ENCODE results near the gene PAK1IP1.
A peak's percentile ranks its signal among the peaks of the same experiment; 100 is the strongest.
"Not testable (repeated sequence)": the region's sequence is repeated elsewhere in the genome, so short reads cannot be mapped to it uniquely, and the experiment has no call there.

Gene PAK1IP1, protein sequence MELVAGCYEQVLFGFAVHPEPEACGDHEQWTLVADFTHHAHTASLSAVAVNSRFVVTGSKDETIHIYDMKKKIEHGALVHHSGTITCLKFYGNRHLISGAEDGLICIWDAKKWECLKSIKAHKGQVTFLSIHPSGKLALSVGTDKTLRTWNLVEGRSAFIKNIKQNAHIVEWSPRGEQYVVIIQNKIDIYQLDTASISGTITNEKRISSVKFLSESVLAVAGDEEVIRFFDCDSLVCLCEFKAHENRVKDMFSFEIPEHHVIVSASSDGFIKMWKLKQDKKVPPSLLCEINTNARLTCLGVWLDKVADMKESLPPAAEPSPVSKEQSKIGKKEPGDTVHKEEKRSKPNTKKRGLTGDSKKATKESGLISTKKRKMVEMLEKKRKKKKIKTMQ

DNA sequence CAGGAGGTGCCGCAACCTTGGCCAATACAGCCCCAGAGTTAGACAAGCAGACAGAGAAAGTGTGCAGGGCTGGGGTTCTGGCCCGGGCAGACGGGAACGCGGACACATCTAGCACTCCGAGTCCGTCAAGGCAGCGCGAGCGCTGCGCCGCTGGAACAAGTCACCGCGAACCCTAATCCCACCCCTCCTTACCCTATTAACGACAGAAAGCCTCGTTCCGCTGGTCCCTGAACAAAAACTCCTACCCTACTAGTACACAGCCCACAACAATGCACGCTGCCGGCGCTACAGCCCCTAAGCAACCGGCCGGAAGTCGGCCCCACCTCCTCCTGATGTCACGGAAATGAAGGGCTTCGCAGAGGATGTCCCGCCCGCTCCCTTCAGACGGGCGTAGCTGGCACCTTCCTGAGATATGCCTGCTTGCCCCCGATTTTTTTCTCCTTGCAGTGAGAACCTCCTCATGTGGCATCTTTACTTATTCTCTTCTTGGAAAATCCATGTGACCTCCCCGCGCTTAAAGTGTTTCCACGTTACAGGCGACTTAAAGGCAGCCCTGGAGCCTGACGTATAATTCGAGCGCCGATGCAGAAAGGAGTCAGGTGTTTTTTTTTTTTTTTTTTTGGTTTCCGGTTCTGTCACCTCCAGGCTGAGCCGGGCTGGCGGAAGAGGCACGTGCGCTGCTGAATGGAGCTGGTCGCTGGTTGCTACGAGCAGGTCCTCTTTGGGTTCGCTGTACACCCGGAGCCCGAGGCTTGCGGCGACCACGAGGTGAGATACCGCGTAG, at the start of gene PAK1IP1, which contains the start of gene C6orf52:
PAK1IP1 (plus strand) TSS at position 671 of the 784 bp plus-strand sequence; CDS start at position 685, 14 bp downstream.
C6orf52 (minus strand) TSS at position 315 of the 784 bp plus-strand sequence. CDS start 7,066 bp downstream, outside the sequence.
- DNase-seq (ENCODE audit: low read depth, low spot score): peak; percentile 87

DNA sequence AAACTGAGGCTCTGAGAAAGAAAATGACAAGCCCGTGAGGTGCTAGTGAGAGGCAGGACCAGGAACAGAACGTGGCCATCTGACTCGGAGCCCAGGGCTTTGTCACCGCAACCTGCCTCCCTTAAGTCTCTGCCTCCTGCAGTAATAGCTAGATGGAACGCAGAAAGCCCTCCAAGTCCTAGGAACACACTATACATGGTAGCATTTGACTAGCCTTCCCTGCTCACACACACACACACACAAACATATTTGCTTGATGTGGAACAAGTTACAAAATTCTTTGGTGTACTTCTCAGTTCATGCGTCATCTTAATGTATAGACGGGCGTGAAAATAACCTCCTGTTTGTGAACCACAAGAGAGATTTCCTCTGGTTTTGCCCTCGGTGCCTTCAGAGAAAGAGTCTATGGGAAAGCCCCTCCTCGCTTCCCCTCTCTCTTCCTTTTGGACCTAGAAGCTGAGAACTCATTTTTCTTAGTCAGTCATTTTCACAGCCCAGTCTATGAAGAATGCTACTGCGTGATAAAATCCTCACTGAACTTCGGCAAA, 39.2 kb upstream of the PAK1IP1 start:
- DNase-seq (ENCODE audit: low read depth, low spot score): no peak

DNA sequence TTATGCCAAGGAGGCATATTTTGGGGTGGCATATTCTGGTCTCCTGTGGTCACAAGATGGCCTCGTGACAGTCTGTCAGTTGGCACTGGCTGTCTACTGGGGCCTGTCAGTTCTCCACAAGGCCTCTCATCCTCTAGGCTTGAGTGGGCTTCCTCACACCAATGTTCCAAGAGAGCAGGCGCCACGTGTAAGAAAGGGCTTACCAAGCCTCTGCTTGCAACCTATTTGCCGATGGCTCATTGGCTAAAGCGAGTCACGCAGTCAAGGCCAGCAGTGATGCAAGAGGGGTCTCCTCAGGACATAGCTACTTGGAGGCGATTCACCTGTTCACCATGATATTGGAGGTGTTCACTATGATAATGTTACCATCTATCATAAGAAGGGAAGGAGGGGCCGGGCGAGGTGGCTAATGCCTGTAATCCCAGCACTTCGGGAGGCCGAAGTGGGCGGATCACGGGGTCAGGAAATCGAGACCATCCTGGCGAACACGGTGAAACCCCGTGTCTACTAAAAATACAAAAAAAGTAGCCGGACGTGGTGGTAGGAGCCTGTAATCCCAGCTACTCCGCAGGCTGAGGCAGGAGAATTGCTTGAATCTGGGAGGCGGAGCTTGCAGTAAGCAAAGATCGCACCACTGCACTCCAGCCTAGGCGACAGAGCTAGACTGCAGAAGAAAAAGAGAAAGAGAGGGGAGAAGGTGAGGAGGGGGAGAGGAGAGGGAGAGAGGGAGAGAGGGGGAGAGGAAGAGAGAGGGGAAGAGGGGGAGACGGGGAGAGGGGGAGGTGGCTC, 35.7 kb upstream of the PAK1IP1 start:
- no peak for DNase-seq (ENCODE audit: low read depth, low spot score)

DNA sequence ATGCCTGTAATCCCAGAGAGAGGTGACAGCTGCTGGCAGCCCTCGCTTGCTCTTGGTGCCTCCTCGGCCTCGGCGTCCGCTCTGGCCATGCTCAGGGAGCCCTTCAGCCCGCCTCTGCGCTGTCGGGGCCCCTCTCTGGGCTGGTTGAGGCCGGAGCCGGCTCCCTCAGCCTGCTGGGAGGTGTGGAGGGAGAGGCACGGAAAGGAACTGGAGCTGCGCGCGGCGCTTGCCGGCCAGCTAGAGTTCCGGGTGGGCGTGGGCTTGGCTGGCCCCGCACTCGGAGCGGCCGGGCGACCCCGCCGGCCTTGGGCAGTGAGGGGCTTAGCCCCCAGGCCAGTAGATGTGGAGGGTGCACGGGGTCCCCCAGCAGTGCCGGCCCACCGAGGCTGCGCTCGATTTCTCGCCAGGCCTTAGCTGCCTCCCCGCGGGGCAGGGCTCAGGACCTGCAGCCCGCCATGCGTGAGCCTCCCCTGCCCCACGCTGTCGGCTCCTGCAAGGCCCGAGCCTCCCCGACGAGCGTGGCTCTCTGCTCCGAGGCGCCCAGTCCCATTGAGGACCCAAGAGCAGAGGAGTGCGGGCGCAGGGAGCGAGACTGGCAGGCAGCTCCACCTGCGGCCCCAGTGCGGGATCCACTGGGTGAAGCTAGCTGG, 34.9 kb upstream of the PAK1IP1 start:
- DNase-seq (ENCODE audit: low read depth, low spot score): no peak

DNA sequence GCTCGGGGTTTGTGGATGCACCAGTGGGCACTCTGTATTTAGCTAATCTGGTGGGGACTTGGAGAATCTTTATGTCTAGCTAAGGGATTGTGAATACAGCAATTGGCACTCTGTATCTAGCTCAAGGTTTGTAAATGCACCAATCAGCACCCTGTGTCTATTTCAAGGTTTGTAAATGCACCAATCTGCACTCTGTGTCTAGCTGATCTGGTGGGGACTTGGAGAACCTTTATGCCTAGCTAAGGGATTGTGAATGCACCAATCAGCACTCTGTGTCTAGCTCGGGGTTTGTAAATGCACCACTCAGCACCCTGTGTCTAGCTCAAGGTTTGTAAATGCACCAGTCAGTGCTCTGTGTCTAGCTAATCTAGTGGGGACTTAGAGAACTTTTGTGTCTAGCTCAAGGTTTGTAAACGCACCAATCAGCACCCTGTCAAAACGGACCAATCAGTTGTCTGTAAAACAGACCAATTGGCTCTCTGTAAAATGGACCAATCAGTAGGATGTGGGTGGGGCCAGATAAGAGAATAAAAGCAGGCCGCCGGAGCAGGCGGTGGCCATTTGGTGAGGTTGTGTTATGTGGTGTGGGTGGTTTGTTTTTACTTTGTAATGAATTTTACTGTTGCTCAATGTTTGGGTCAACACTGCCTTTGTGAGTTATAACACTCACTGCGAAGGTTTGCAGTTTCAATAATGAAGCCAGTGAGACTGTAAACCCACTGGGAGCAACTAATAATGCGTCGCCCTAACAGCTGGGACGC, 34.2 kb upstream of the PAK1IP1 start:
- DNase-seq (ENCODE audit: low read depth, low spot score): not testable (repeated sequence)

DNA sequence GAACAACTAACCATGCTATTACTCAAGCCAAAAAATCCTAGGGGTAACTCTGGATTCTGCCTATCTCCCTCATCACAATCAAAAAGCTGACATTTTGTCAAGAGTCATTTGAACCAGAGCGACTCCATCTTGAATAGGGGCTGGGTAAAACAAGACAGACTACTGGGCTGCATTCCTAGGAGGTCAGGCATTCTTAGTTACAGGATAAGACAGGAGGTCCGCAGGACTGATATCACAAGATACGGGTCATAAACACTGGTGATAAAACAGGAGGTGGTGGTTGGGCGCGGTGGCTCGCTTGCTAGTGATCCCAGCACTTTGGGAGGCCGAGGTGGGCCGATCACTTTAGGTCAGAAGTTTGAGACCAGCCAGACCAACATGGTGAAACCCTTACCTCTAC, 32.6 kb upstream of the PAK1IP1 start:
- no peak for DNase-seq (ENCODE audit: low read depth, low spot score)

DNA sequence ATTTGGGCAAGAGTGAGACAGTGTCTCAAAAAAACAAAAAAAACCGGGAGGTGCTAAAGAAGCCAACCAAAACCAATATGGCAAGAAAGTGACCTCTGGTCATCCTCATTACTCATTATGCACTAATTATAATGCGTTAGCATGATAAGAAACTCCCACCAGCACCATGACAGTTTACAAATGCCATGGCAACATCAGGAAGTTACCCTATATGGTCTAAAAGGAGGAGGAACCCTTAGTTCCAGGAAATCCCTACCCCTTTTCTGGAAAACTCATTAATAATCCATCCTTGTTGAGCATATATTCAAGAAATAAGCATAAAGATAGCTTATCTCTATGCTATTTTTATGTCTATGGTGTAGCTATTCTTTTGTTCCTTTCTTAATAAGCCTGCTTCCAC, 32.0 kb upstream of the PAK1IP1 start:
- no peak for DNase-seq (ENCODE audit: low read depth, low spot score)

DNA sequence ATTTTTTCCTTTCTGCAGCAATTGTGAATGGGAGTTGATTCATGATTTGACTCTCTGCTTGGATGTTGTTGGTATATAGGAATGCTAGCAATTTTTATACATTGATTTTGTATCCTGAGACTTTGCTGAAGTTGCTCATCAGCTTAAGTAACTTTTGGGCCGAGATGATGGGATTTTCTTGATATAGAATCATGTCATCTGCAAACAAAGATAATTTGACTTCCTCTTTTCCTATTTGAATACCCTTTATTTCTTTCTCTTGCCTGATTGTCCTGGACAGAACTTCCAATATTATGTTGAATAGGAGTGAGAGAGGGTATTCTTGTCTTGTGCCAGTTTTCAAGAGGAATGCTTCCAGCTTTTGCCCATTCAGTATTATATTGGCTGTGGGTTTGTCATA, 29.2 kb upstream of the PAK1IP1 start:
- not testable (repeated sequence) for DNase-seq (ENCODE audit: low read depth, low spot score)

DNA sequence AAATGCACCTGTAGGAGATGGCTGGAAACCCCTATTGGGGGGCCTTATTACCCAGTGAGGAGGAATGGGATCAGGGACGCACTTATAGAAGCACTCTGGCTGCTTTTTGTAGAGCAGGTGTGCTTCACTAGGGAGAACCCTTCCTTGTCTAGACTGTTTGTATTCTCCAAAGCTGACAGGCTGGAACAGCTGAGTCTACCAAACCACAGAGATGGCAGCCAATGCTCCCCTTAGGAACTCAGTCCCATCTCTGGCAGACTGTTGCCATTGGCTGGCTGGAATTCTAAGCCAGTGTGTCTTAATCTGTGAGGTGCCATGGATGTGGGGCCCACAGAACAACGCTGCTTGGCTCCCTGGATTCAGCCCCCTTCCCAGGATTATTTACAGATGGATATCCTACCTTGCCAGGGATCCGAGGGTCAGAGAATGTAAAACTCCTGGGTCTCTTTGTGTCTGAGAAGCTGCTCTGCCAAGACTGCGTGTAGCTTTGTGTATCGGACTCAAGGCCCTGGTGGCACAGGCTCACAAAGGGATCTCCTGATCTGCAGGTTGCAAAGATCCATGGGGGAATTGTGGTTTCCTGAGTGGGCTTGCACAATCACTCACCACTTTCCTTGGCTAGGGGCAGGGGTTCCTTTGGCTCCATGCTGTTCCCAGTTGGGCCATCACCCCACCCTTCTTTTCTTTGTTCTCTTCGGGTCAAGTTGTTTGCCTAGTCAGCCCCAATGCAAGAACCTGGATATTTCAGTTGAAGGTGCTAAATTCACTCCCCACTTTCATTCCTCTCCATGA, 26.4 kb upstream of the PAK1IP1 start:
- DNase-seq (ENCODE audit: low read depth, low spot score): no peak

DNA sequence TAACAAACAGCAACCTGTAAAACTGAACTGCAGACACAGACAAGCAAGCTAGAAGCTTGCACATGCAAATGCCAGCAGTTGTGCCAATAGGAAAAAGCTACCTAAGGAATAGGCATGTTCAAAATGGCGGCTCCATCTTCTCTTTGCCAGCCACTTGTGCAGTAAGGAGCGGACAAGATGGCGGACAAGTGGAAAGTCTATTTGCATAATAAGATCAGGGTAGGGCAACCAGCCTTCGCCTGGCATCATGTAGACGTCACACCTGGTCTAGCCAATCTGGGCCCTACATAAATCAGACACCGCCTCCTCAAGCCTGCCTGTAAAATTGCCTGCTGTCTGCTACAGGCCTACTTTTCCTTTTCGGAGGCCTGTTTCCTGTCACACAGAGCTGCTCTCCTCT, 18.4 kb upstream of the PAK1IP1 start:
- DNase-seq (ENCODE audit: low read depth, low spot score): no peak

DNA sequence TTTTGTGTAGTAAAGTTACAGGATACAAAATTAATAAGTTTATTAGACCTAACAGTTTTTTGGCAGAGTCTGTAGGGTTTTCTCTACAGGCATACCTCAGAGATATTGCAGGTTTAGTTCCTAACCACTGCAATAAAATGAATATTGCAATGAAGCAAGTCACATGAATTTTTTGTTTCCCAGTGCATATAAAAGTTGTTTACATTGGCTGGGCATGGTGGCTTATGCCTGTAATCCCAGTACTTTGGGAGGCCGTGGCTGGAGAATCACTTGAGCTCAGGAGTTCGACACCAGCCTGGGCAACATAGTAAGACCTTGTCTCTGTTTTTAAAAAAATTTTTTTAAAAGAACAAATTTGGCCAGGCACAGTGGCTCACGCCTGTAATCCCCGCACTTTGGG, 16.3 kb upstream of the PAK1IP1 start:
- DNase-seq (ENCODE audit: low read depth, low spot score): no peak

DNA sequence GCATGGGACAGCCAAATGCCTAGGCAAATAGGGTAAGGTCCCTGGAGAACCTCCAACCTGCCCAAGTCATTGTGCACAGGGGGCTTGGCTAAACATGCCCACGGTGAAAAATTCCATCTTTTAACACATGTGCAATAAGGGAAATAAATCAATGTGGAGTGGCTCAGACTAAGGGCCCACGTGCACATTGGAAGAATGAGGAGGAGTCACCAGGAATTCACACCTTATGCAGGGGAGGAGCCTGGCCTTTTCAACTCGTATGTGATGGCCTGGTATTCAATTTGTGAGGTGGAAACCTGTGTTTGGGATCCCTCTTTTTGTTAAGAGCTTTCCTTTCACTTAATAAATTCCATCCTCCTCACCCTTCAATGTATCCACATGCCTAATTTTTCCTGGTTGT, 13.0 kb upstream of the PAK1IP1 start:
- no peak for DNase-seq (ENCODE audit: low read depth, low spot score)

DNA sequence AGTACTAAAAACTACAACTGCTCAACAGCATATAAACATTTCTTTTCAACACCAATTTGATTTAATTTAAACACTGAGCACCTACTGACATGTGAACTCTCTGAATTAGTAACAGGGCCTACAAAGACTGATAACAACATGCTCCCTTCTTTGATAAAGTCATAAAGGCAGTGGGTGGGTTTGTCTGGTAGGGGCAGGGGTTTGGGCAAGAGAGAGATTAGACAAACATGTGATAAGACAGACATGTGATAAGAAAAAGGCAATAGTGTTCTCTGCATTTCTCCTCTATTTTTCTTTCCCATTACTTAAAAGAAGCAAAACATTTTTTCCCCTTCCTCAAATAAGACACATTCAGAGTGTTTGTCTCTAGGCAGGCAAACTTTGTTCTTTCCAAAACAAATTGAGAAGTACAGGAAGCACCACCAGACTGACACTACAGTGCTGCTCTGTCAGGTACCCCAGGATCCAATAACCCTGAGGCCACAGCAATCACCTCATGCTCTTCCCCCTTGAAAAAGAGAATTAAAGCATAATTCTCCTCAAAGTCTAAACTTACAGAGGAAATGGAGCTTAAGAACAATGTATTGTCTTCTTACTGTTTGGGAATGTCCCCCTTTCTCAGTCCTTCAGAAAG, 12.3 kb upstream of the PAK1IP1 start:
- no peak for DNase-seq (ENCODE audit: low read depth, low spot score)

DNA sequence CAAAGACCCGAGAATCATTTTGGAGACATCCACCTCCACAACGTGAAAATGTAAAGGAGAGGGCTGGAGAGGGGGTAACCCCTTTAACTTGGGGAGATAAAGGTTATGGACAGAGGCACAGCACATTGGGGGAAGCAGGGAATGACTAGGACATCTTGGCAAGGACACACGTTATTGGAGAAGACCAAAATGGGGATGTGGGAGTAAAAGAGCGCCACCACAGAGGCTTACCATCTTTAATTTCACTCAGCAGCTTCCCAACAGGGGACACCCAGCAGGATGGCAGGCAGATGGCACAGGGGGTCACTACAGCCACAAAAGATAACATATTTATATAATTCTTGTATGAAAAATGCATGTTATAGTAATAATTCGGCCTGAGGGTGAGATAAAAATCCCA, 10.2 kb upstream of the PAK1IP1 start:
- no peak for DNase-seq (ENCODE audit: low read depth, low spot score)

DNA sequence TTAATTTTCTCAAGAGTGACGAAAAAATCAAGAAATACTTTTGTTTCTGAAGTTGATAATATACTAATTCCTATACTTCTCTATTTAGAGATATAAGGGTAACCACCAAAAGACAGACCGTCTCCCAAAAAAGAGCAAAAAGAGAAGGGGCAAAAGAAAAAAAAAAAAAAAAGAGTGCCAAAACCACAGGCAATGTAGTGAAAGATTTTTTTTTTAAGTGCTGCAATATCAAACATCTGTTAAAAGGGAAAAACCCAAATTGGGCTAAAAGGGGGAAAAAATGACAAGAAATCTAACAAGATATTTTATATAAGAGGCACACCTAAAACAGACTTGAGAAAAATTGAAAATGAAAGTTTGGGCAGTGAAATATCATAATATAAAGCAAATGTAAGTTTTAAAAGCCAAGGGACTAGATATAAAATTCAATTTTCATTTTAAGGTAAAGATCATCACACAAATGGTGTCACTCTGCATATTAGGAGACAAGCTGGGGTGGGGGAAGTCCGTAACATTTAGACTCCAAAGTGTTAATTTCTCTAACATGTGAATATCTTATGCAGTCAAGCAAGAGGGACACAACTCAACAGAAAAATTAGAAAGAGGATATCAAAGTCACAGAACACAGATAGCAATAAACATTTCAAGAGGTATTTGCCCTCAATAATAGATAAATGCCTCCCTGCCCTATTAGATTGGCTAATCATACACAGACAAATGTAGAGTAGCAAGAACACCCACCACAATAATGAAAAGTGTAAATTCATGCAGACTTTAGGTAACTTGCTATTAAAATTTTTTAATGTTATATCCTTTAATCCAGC, 9.5 kb upstream of the PAK1IP1 start:
- DNase-seq (ENCODE audit: low read depth, low spot score): no peak

DNA sequence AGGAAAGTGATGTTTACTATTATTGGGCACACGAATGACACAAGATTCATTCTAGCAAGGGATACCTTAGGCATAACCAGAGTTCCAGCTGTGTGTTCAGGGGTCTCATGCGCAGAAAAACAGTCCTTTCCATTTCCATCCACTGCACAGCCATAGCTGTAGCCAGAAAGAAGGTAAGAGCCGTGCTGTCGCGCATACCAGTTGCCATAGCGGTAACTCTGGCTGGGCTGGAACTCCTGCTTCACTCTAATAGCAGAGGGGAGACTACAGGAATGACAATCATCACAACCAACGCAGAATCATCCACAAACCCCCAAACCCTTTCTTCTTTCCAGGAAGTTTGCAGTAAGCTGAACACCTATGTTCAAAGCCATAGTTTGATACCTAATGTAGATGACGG, 7.9 kb upstream of the PAK1IP1 start:
- DNase-seq (ENCODE audit: low read depth, low spot score): no peak

DNA sequence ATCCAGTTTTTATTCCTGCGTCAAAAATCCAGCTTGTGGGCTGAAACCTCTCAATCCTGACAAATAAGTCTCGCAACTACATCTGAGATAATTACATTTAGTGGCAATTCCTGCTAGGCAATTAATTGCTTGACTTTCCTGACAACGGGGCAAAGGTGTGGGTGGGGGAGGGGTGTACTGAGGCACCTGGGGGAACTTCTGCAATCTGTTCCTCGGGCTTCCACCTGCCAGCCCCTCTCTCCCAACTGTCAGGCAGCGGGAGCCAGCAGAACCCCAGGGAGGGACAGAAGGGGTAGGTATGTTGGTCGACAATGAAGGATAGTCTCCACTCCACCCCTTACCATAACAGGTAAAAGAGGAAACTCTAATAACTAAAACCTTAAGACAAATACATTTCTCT, 7.2 kb upstream of the PAK1IP1 start:
- no peak for DNase-seq (ENCODE audit: low read depth, low spot score)
